SK-N-MC (cell line): ENCODE results near the gene TBL2.

Source experiments
- EZH2 ChIP-seq: fragments of 200-600 bp; sonication (generic); IDR thresholded peaks from one replicate; pipeline ENCODE4 v1.6.1; 2017; ENCODE audit warnings: antibody characterized with exemption
- POLR2AphosphoS5 ChIP-seq: IDR thresholded peaks from 2 replicates; pipeline ENCODE4 v1.6.1; 2012; ENCODE audit warnings: mild to moderate bottlenecking, low read depth, low read length, borderline replicate concordance

- no peak for TF ChIP-seq EZH2
- no peak for TF ChIP-seq POLR2AphosphoS5
Measured at GRCh38 chr7:73623798-73624668, 45.7 kb upstream of the TBL2 start, which contains the start of gene MLXIPL.
